SK-N-SH treated with all-trans-retinoic acid at 6 μM for 48 hours (cell line): ENCODE results near the gene LPXN.

Source experiments
- ATAC-seq: fragments of 200-7000 bp; cut with Tn5 transposase; 3 replicates; pipeline ENCODE4 v1.9.1; 2020; ENCODE audit warnings: mild to moderate bottlenecking, moderate library complexity
- ARNTL ChIP-seq: fragments of 450-650 bp; formaldehyde crosslinking; IDR thresholded peaks from 2 replicates; pipeline ENCODE4 v1.5.0; 2020; ENCODE audit warnings: low read depth, mild to moderate bottlenecking, moderate library complexity, borderline replicate concordance
- BACH2 ChIP-seq: fragments of 250-450 bp; sonication (Bioruptor Pico); IDR thresholded peaks from 2 replicates; pipeline ENCODE4 v1.9.0; 2021; ENCODE audit warnings: mild to moderate bottlenecking, borderline replicate concordance
- CREB5 ChIP-seq: fragments of 250-450 bp; sonication (Bioruptor Pico); IDR thresholded peaks from 2 replicates; pipeline ENCODE4 v1.5.1; 2020; ENCODE audit warnings: low read depth, mild to moderate bottlenecking, moderate library complexity
- CSDC2 ChIP-seq: fragments of 250-450 bp; sonication (Bioruptor Pico); IDR thresholded peaks from 2 replicates; pipeline ENCODE4 v1.5.0; 2020; ENCODE audit warnings: mild to moderate bottlenecking, moderate library complexity
- CSRNP3 ChIP-seq: fragments of 250-450 bp; sonication (Bioruptor Pico); IDR thresholded peaks from 2 replicates; pipeline ENCODE4 v1.5.1; 2021; ENCODE audit warnings: mild to moderate bottlenecking, moderate library complexity
- ESRRG ChIP-seq: fragments of 250-450 bp; sonication (Bioruptor Pico); IDR thresholded peaks from 2 replicates; pipeline ENCODE4 v1.6.1; 2021; ENCODE audit warnings: mild to moderate bottlenecking
- GLIS3 ChIP-seq: fragments of 250-450 bp; sonication (Bioruptor Pico); IDR thresholded peaks from 2 replicates; pipeline ENCODE4 v1.5.0; 2020; ENCODE audit warnings: mild to moderate bottlenecking, moderate library complexity
- ISL1 ChIP-seq: fragments of 250-450 bp; sonication (Bioruptor Pico); IDR thresholded peaks from 2 replicates; pipeline ENCODE4 v2.1.2; 2022; ENCODE audit warnings: mild to moderate bottlenecking, moderate library complexity
- OSR1 ChIP-seq: fragments of 250-450 bp; sonication (Bioruptor Pico); IDR thresholded peaks from 2 replicates; pipeline ENCODE4 v1.8.0; 2022; ENCODE audit warnings: moderate library complexity, mild to moderate bottlenecking, inconsistent platforms
- PATZ1 ChIP-seq: fragments of 250-450 bp; sonication (Bioruptor Pico); IDR thresholded peaks from 2 replicates; pipeline ENCODE4 v1.8.0; 2020; ENCODE audit warnings: mild to moderate bottlenecking, moderate library complexity, borderline replicate concordance
- PPARA ChIP-seq: fragments of 250-450 bp; sonication (Bioruptor Pico); IDR thresholded peaks from 2 replicates; pipeline ENCODE4 v1.5.0; 2020; ENCODE audit warnings: mild to moderate bottlenecking, borderline replicate concordance
- RARB ChIP-seq: fragments of 250-450 bp; sonication (Bioruptor Pico); IDR thresholded peaks from 2 replicates; pipeline ENCODE4 v1.8.0; 2021; ENCODE audit warnings: mild to moderate bottlenecking, moderate library complexity
- SNAI2 ChIP-seq: fragments of 250-450 bp; sonication (Bioruptor Pico); IDR thresholded peaks from 2 replicates; pipeline ENCODE4 v1.5.0; 2020; ENCODE audit warnings: mild to moderate bottlenecking, moderate library complexity
- TCF4 ChIP-seq: fragments of 250-450 bp; sonication (Bioruptor Pico); IDR thresholded peaks from 2 replicates; pipeline ENCODE4 v1.8.0; 2021; ENCODE audit warnings: mild to moderate bottlenecking, moderate library complexity, borderline replicate concordance
- TOX ChIP-seq: fragments of 250-450 bp; sonication (Bioruptor Pico); IDR thresholded peaks from 2 replicates; pipeline ENCODE4 v1.8.0; 2021; ENCODE audit warnings: mild to moderate bottlenecking, moderate library complexity, borderline replicate concordance
- TSHZ2 ChIP-seq: fragments of 250-450 bp; sonication (Bioruptor Pico); IDR thresholded peaks from 2 replicates; pipeline ENCODE4 v1.5.0; 2020; ENCODE audit warnings: mild to moderate bottlenecking, moderate library complexity
- ZC3H10 ChIP-seq: fragments of 250-450 bp; sonication (Bioruptor Pico); IDR thresholded peaks from 2 replicates; pipeline ENCODE4 v1.5.1; 2021; ENCODE audit warnings: mild to moderate bottlenecking, moderate library complexity
- ZFP3 ChIP-seq: fragments of 250-450 bp; sonication (Bioruptor Pico); IDR thresholded peaks from 2 replicates; pipeline ENCODE4 v1.5.0; 2020; ENCODE audit warnings: mild to moderate bottlenecking, moderate library complexity
- ZFP30 ChIP-seq: fragments of 450-650 bp; formaldehyde crosslinking; IDR thresholded peaks from 2 replicates; pipeline ENCODE4 v1.5.0; 2022; ENCODE audit warnings: mild to moderate bottlenecking, moderate library complexity
- ZNF565 ChIP-seq: fragments of 450-650 bp; formaldehyde crosslinking; conservative IDR thresholded peaks from 2 replicates; pipeline ENCODE4 v1.5.0; 2020; ENCODE audit warnings: low read depth, mild to moderate bottlenecking, moderate library complexity
- ZNF70 ChIP-seq: fragments of 450-650 bp; formaldehyde crosslinking; IDR thresholded peaks from 2 replicates; pipeline ENCODE4 v1.5.0; 2020; ENCODE audit warnings: mild to moderate bottlenecking, moderate library complexity
- ZNF8 ChIP-seq: fragments of 450-650 bp; formaldehyde crosslinking; IDR thresholded peaks from 2 replicates; pipeline ENCODE4 v1.5.0; 2020; ENCODE audit warnings: mild to moderate bottlenecking, moderate library complexity

LPXN gene

GRCh38 chr11:58575377-58576020 lies at the start of gene LPXN:
LPXN (minus strand) TSS chr11:58575856; CDS start chr11:58575772, 84 bp downstream.
- ATAC-seq = no peak
- TF ChIP-seq ZNF70 (CRISPR knock-in tag) (no peak), OSR1 (CRISPR knock-in tag) (no peak), ESRRG (no peak), BACH2 (CRISPR knock-in tag) (no peak), ZNF8 (no peak), CREB5 (CRISPR knock-in tag) (no peak), ARNTL (CRISPR knock-in tag) (no peak), TOX (CRISPR knock-in tag) (no peak), ZC3H10 (CRISPR knock-in tag) (no peak), PATZ1 (CRISPR knock-in tag) (no peak), SNAI2 (CRISPR knock-in tag) (no peak), ZFP3 (CRISPR knock-in tag) (no peak), ISL1 (CRISPR knock-in tag) (no peak), ZFP30 (CRISPR knock-in tag) (no peak), TCF4 (CRISPR knock-in tag) (no peak), GLIS3 (no peak)

GRCh38 chr11:58625086-58625485 lies 49.4 kb upstream of the LPXN start:
- ATAC-seq = no peak
- no peak for TF ChIP-seq ZNF565 (CRISPR knock-in tag)
- TF ChIP-seq CSDC2 (CRISPR knock-in tag) = no peak
- no peak for TF ChIP-seq SNAI2 (CRISPR knock-in tag)
- no peak for TF ChIP-seq ZFP30 (CRISPR knock-in tag)
- TF ChIP-seq TSHZ2 (CRISPR knock-in tag) = no peak
- TF ChIP-seq PPARA = no peak
- TF ChIP-seq GLIS3 = no peak
- TF ChIP-seq ESRRG = no peak
- no peak for TF ChIP-seq TCF4 (CRISPR knock-in tag)
- no peak for TF ChIP-seq ISL1 (CRISPR knock-in tag)
- no peak for TF ChIP-seq BACH2 (CRISPR knock-in tag)
- TF ChIP-seq RARB (CRISPR knock-in tag) = no peak
- TF ChIP-seq ZFP3 (CRISPR knock-in tag) = no peak
- TF ChIP-seq ZNF70 (CRISPR knock-in tag) = no peak
- no peak for TF ChIP-seq ZNF8
- no peak for TF ChIP-seq ZC3H10 (CRISPR knock-in tag)
- no peak for TF ChIP-seq PATZ1 (CRISPR knock-in tag)
- TF ChIP-seq OSR1 (CRISPR knock-in tag) = no peak
- no peak for TF ChIP-seq CSRNP3 (CRISPR knock-in tag)
